Ramos (cell line): Measurements from ENCODE around the gene EME2.
"Not testable (repeated sequence)": the region's sequence is repeated elsewhere in the genome, so short reads cannot be mapped to it uniquely, and the experiment has no call there.

Experiments used
- in situ Hi-C: fragments of 300-500 bp; cut with MboI; formaldehyde crosslinking; loops from one replicate; pipeline ENCODE4 v1.14.3; 2022; ENCODE audit warnings: low sequenced_read_pairs; ENCODE audit not compliant: unreplicated experiment

EME2 gene

DNA sequence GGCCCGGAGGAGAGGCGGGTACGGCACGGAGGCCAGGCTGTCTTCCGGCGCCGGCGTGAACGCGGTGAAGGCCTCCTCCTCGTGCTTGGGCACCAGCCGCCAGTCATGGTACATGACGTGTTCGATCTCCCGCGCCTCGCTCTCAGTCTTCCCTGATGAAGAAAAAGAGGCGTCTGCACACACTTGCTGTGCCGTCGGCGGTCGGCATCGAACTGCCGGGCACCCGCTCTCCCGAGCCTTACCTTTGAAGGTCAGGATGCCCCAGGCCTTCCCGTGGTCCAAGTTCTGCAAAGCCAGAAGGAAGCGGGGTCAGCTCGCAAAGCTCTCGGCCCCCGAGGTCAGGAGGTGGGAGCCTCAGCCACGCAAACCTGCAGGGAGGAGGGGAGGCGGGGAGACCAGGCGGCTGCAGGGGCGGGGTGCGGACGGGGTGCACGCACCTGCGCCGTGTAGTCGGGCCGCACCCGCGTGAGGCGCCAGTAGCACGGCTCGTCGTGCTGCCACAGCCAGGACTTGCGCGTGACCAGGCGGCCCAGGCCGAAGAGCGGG, at the start of gene EME2:
EME2 (plus strand) TSS at position 449 of the 546 bp plus-strand sequence. CDS start 418 bp downstream, outside the sequence.
- in situ Hi-C loops: no loop called here

- in situ Hi-C loops: no loop called here
Observed at GRCh38 chr16:1723450-1724147, 49.0 kb upstream of the EME2 start.

GRCh38 chr16:1724491-1724890, 48.1 kb upstream of the EME2 start:
- in situ Hi-C loops: no loop called here

GRCh38 chr16:1726661-1727502, 45.7 kb upstream of the EME2 start:
- in situ Hi-C loops: no loop called here

DNA sequence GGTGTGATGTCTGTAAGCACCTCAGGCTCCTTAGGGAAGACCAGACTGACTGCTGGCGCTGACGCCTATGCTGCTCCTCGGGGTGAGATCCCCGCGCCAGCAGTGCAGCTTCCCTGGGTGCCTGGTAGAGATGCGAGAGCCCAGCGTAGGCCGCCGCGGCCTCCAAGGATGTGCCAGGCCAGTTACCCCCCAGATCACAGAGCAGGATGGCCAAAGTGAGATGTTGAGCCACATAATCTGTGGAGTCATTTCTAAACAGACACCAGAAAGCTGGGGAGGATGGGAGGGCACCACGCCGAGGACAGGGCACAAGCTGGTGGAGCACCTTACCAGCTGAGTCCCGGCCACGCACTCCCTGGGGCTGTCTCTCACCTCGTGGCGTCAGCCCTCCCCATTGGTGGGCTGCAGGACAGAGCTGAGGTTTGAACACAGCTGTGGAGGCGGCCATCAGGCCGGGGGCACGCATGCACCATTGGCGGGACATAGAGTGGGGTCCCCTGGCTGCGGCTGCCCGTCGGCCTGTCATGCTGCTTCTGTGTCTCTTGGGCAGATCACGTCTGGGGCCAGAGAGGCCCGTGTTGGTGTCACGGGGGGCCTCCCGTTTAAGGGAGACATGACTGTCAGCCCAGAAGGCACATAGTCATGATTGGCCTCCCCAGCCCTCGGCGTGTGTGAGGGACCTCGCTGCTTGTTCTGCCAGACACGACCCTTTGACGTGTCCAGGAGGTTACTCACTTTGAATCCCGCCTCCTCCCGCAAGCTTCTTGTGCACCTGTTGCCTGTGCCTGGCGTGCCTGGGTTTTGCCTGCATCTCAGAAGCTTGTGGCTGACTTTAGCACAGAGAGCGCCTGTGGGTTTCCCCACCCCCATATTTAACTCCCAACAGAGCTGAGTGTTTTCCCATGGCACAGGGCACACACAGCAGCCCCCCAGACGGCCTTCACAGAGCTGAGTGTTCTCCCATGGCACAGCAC, 44.7 kb upstream of the EME2 start:
- in situ Hi-C loops: no loop called here

GRCh38 chr16:1729026-1729425, 43.6 kb upstream of the EME2 start:
- in situ Hi-C loops: no loop called here

DNA sequence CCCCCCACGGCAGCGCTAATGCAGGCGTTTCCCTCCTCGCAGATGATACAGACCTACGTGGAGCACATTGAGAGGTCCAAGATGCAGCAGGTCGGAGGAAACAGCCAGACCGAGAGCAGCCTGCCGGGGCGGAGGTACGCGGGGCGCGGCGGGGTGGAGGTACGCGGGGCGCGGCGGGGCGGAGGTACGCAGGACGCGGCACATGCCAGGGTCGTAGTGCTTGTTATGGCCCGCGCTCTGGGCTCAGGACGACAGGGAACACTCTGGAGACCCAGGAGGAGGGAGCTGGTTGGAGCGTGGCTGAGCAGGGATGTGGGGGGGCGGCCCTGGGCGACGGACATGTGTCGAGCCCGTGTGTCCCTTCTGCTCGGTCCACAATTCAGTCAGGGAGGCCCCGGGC, 43.2 kb upstream of the EME2 start:
- in situ Hi-C loops: no loop called here

DNA sequence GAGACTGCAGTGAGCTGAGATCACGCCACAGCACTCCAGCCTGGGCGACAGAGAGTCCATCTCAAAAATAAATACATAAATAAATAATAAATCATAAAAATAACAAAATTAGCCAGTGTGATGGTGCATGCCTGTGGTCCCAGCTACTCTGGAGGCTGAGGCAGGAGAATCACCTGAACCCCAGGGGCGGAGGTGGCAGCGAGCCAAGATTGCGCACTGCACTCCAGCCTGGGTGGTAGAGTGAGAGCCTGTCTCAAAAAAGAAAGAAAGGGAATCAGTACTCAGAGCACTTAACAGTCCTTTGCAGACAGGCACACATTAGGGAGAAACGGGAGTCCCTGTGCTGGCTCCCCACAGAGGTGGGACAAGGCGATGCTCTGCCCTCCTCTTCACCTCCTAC, 41.5 kb upstream of the EME2 start:
- in situ Hi-C loops: no loop called here

- in situ Hi-C loops: no loop called here
Observed at GRCh38 chr16:1731603-1732002, 41.0 kb upstream of the EME2 start.

- in situ Hi-C loops: no loop called here
Observed at GRCh38 chr16:1732071-1732470, 40.5 kb upstream of the EME2 start.

DNA sequence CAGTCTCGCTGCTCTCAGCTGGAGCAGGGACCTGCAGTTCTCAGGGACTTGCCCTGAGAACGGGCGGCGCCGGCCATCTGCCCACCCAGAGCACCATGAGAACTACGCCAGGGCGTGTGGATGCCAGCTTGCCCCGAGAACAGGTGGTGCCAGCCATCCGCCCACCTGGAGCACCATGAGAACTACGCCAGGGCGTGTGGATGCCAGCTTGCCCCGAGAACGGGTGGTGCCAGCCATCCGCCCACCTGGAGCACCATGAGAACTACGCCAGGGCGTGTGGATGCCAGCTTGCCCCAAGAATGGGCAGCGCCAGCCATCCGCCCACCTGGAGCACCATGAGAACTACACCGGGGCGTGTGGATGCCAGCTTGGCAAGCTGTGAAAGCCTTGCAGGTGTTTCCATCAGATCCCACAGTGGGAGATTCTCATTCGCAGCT, 40.0 kb upstream of the EME2 start:
- in situ Hi-C loops: not testable (repeated sequence)

GRCh38 chr16:1734123-1734522, 38.5 kb upstream of the EME2 start:
- in situ Hi-C loops: no loop called here

DNA sequence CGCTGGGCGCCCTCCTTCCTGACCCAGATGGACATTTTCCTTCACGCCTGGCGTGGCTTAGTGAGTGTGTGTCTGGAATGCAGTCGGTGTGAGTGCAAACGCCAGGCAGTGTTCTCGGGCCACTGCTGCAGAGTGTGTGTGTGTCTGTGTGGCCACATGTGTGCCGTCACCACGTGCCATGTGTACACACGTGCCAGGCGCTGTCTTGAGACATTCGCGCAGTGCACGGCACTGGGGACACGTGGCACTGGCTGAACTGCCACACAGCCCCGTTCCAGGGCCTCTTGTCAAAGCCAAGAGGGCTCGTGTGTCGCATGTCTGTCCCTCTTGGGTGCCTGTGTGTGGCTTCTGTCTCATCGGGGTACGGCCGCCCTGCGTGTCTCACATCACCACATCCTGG, 37.8 kb upstream of the EME2 start:
- in situ Hi-C loops: no loop called here

DNA sequence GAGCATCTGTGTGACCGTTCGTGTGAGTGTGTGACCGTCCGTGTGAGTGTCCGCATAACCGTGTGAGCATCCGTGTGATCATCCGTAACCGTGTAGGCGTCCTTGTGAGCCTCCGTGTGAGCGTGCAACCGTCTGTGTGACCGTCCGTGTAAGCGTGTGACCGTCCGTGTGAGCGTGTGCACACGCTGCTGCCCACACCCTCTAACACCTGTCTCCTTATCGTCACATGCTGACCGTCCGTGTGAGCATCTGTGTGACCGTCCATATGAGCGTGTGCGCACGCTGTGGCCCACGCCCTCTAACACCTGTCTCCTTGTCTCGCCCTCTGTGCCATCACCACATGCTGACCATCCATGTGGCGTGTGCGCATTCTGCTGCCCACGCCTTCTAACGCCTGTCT, 32.4 kb upstream of the EME2 start:
- in situ Hi-C loops: no loop called here

DNA sequence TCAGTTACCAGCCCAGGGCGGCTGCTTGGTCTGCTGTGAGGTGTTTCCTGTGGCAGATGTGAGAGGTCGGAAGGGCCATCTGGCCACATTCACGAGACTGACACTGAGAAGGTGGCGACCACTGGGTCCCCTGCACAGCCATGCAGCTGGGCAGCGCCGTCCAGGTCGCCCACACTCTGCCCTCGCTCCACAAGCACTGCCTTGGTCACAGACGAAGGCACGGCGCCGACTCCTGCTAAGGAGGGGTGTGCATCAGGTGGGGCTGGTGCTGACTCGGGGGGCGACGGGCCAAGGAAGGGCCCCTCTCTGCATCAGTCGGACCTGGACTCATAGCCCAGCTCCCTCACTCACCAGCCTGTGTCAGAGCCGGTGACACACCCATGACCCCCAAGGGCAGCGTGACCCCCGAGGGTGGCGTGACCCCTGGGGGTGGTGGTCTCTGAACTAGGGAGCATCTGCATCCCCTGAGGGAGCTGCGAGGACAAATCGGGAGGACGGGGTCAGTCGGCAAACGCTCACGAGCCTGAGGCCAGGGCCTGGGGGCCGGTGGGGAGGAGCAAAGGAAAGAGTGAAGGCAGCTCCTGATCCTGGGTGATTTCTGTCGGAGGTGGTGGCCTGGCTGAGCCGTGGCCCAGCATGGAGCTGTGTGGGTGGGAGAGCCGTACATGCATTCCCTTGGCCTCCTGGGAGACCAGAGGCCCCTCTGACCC, 31.7 kb upstream of the EME2 start:
- in situ Hi-C loops: no loop called here

DNA sequence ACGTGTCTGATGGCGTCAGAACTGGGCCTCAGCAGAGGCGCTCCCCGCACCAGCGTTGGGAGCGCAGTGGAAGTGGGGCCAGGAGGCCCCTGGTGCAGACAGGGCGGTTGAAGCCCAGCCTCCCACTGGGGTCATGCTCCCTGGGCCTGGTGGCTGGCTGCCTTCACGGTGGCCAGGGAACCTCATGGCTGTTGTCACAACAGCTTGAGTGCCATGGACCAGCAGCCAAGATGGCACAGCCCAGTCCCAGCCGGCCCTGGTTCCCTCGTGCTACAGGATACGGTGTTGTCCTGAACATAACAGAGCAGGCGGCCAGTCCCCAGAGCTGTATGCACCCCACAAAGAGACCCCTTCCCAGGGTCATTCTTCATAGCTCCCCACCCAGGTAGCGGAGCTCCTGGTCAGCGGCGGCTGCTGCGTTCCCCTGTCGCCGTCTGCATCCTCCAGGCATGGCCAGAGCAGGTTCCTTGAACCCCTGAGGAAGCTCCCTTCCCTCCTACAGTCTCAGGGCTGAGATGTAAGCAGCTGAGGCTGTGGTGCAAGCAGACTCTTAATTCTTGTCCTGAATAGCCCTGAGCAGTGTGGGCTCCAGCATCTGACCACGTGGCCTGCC, 31.0 kb upstream of the EME2 start:
- in situ Hi-C loops: no loop called here

DNA sequence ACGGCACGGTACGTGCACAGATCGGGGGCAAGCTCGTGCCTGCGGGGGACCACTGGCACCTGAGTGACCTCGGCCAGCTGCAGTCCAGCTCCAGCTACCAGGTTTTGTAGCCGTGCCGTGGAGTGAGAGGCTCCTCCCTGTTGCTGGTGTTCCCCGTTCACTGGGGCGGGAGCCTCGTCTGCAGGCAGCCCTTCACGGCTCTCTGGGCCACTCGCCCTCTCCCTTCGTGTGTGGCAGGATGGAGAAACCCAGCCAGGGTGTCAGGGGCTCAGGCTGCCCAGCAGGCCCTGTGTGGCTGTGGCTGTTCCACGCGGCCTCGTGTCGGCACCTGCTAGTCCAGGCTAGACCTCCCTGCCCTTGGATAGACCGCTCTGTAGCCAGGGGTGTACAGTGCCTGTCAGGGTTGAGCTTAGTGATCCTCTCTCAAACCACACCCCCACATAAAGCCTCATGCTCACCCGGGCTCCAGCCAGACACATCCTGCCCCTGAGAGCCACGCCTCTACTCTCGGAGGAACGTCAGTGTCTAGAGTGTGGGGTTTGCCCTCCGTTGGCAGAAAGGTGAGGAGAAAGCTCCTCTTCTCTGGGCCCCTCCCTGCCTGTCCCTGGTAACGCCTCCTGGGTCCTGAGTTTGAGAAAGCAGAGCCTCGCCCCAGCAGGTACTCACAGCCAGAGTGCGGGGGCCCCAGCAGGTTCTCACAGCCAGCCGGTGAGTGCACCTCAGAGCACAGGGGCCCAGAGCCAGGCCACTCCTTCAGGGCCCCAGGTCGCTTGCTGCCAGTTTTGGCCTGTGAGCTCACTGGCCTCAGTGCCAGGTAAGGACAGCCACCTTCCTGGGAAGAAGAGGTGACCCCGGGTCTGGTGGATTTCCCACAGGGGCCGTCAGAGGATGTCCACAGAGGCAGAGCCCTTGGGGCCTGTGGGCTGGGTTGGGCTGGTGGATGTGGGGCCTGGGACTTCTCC, 29.0 kb upstream of the EME2 start:
- in situ Hi-C loops: no loop called here

- in situ Hi-C loops: no loop called here
Observed at GRCh38 chr16:1744338-1744840, 28.2 kb upstream of the EME2 start.
